BLaER1 (cell line): ENCODE measurements around the gene SQOR.

Experiments
- H3K27ac ChIP-seq: shearing (Covaris generic); formaldehyde crosslinking; 2 replicates; pipeline ENCODE4 v1.8.1; 2022
- H3K27me3 ChIP-seq: shearing (Covaris generic); formaldehyde crosslinking; 2 replicates; pipeline ENCODE4 v1.8.1; 2022
- H3K36me3 ChIP-seq: shearing (Covaris generic); formaldehyde crosslinking; 2 replicates; pipeline ENCODE4 v1.8.1; 2022
- H3K4me1 ChIP-seq: shearing (Covaris generic); formaldehyde crosslinking; 2 replicates; pipeline ENCODE4 v1.8.1; 2022
- H3K4me2 ChIP-seq: shearing (Covaris generic); formaldehyde crosslinking; 2 replicates; pipeline ENCODE4 v1.8.1; 2022
- H3K4me3 ChIP-seq: shearing (Covaris generic); formaldehyde crosslinking; 2 replicates; pipeline ENCODE4 v1.8.1; 2022
- H3K9ac ChIP-seq: shearing (Covaris generic); formaldehyde crosslinking; 2 replicates; pipeline ENCODE4 v1.8.1; 2022
- H3K9me3 ChIP-seq: shearing (Covaris generic); formaldehyde crosslinking; 2 replicates; pipeline ENCODE4 v1.8.1; 2022
- H4K20me1 ChIP-seq: shearing (Covaris generic); formaldehyde crosslinking; 2 replicates; pipeline ENCODE4 v1.8.1; 2022
- Cebpa-rat ChIP-seq: shearing (Covaris generic); IDR thresholded peaks from 2 replicates; pipeline ENCODE4 v1.8.1; 2022

The SQOR gene

DNA sequence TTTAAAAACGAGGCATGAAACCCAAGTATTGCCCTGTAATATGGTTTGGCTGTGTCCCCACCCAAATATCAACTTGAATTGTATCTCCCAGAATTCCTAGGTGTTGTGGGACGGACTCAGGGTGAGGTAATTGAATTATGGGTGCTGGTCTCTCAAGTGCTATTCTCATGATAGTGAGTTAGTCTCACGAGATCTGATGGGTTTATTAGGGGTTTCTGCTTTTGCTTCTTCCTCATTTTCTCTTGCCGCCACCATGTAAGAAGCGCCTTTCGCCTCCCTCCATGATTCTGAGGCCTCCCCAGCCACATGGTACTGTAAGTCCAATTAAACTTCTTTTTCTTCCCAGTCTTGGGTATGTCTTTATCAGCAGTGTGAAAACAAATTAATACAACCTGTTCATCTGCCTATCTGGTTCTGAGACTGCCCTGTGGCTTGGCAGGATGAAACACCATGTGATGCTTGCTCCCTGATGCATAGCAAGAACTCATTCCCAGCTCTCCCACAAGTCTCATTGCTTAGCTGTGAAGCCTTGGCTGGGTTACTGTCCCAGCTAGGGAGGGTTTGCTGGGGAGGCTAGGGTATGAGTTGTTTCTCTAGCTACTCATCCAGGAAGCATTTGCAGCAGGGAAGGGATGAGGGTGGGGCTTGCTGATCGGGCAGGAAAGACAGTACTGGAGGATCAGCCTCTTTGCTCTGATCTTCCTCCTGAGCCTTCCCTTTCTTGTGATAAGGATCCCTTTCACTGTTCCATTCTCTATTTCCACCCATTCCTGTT, 3.7 kb upstream of the SQOR start:
- peak overlapping the region; percentile 1; the same call in 1 of the 2 replicates for H3K4me2 ChIP-seq

DNA sequence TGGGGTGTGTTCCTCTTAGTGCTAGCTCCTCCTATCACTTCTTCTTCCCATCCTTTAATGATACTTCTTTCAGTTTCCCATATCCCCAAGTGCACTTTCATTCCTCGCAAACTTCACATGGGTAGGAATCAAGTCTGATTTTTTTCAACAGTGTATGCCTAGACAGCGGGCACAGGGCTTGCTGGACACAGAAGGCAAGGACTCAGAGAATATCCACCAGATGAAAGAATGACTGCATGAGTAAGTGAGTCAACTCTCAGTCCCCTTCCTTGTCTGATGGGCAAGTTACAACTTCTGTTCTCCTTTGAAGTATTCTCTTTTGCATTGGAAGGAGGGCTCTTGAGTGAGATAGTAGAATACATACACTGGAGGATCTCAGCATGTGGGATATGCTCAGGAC, 3.1 kb upstream of the SQOR start:
- no peaks in the 10 kb centered on the region for H4K20me1 ChIP-seq

More for the DNA sequence above, 3.7 kb upstream of the SQOR start:
- H4K20me1 ChIP-seq, result no peaks in the 10 kb centered on the region
- H3K4me3 ChIP-seq, result no peak overlapping the region
- H3K36me3 ChIP-seq, result no peaks in the 10 kb centered on the region
- H3K9me3 ChIP-seq, result peaks cover 11% of the 10 kb centered on the region
- H3K27me3 ChIP-seq, result peaks cover 17% of the 10 kb centered on the region
- peaks cover 18% of the 10 kb centered on the region for H3K4me1 ChIP-seq
- H3K27ac ChIP-seq, result no peak overlapping the region
- TF ChIP-seq Cebpa-rat, result no peak
- no peak overlapping the region for H3K9ac ChIP-seq

DNA sequence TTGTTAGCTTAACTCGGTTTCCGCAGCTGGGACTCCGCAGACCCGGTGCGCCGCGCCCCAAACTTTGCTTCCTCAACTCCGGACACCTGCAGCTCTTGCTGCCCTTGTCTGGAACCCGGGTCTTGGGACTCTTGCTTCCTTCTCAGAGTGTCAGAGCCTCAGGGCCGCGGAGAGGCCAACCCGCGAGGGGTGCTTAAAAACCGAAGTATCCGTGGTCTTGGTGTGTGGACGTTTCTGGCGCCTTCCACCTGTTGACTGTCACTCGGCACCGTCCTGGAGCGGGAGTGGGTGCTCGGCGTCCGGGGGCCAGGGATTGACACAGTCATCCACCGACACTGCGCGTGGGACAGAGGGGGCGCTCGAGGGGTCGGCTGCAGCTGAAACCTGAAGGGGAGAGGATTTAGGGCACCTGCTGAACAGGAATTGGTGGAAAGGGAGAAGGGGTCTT, 386 bp downstream of the SQOR start:
- Histone ChIP-seq H3K4me1 (peaks cover 29% of the 10 kb centered on the region), H3K9ac (peak overlapping the region; percentile 74), H3K9me3 (no peaks in the 10 kb centered on the region), H3K4me3 (peak overlapping the region; percentile 76), H3K4me2 (peak overlapping the region; percentile 97), H3K27ac (peak overlapping the region; percentile 54), H4K20me1 (no peaks in the 10 kb centered on the region), H3K27me3 (peaks cover 17% of the 10 kb centered on the region), H3K36me3 (no peaks in the 10 kb centered on the region)
- no peak for TF ChIP-seq Cebpa-rat

More for the DNA sequence above, 3.1 kb upstream of the SQOR start:
- no peak for TF ChIP-seq Cebpa-rat
- Histone ChIP-seq H3K36me3 (no peaks in the 10 kb centered on the region), H3K27me3 (peaks cover 17% of the 10 kb centered on the region), H3K9me3 (peaks cover 4% of the 10 kb centered on the region), H3K27ac (no peak overlapping the region), H3K4me3 (no peak overlapping the region), H3K9ac (no peak overlapping the region), H3K4me2 (peak overlapping the region; percentile 1; the same call in 1 of the 2 replicates), H3K4me1 (peaks cover 18% of the 10 kb centered on the region)

DNA sequence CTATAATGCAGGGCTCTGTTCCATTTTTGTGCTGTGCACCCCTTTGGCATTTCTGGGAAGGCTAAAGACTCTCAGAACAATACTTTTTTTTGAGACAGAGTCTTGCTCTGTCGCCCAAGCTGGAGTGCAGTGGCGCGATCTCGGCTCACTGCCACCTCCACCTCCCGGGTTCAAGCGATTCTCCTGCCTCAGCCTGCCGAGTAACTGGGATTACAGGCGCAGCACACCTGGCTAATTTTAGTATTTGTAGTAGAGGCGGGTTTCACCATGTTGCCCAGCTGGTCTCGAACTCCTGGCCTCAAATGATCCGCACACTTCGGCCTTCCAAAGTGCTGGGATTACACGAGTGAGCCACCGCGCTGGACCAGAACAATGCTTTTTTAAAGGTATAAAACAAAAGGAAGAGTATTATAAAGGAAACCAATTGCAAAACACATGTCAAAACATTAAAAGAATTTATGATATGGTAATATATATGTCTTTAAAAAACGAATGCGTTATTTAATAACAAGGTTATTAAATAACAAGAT, 999 bp downstream of the SQOR start:
- Histone ChIP-seq H3K36me3 (no peaks in the 10 kb centered on the region), H3K9me3 (no peaks in the 10 kb centered on the region), H3K9ac (peak overlapping the region; percentile 74; the same call in 1 of the 2 replicates), H4K20me1 (no peaks in the 10 kb centered on the region), H3K27ac (no peak overlapping the region), H3K27me3 (peaks cover 17% of the 10 kb centered on the region), H3K4me1 (peaks cover 29% of the 10 kb centered on the region), H3K4me3 (peak overlapping the region; percentile 76), H3K4me2 (peak overlapping the region; percentile 97)
- no peak for TF ChIP-seq Cebpa-rat

DNA sequence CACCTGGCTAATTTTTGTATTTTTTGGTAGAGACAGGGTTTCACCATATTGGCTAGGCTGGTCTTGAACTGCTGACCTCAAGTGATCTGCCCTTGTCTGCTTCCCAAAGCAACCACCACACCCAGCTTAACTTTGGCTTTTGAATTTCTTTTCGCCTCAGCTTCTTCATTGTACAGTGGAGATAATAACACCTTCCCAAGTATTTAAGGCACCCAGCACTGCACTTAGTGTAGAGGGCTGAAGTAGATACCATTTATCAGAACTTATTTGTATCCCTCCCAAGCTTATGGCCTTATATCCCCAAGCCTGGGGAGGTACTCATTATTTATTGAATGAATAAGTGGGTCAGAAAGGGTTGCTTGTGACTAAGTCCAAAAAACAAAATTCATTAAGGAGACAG, 2.3 kb downstream of the SQOR start:
- Histone ChIP-seq H3K4me2 (peak overlapping the region; percentile 50), H3K27me3 (peaks cover 17% of the 10 kb centered on the region), H3K4me1 (peaks cover 19% of the 10 kb centered on the region), H3K27ac (no peak overlapping the region), H3K9ac (no peak overlapping the region), H4K20me1 (no peaks in the 10 kb centered on the region), H3K36me3 (no peaks in the 10 kb centered on the region), H3K9me3 (no peaks in the 10 kb centered on the region), H3K4me3 (no peak overlapping the region)
- no peak for TF ChIP-seq Cebpa-rat

DNA sequence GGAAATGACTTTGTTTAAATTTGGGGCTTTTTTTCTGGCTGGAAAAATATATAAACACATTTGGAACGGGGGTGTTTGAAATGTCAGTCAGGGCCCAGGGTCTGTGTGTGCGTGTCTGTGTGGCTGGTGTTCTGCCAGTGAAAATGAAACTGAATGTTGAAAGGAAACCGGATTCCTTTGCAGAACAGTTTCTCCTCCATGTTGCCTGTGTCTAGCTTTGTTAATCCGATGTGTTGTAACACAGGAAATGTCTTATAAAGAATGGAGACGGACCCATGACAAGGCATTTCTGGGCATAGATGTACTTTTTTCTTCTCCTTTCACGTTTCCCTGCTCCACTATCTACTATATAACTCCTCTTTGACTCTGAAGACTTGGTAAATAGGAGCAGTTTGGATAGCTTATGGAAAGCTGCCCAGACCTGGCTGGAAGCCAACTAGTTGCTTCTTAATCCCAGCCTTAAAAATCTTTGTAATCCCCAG, 2.8 kb downstream of the SQOR start:
- H3K4me2 ChIP-seq, result peak overlapping the region; percentile 50
- no peaks in the 10 kb centered on the region for H3K9me3 ChIP-seq
- H3K4me1 ChIP-seq, result peaks cover 19% of the 10 kb centered on the region
- TF ChIP-seq Cebpa-rat, result no peak
- no peaks in the 10 kb centered on the region for H4K20me1 ChIP-seq
- no peaks in the 10 kb centered on the region for H3K36me3 ChIP-seq
- H3K27me3 ChIP-seq, result peaks cover 17% of the 10 kb centered on the region
- H3K27ac ChIP-seq, result peak overlapping the region; percentile 40
- no peak overlapping the region for H3K9ac ChIP-seq
- H3K4me3 ChIP-seq, result no peak overlapping the region

DNA sequence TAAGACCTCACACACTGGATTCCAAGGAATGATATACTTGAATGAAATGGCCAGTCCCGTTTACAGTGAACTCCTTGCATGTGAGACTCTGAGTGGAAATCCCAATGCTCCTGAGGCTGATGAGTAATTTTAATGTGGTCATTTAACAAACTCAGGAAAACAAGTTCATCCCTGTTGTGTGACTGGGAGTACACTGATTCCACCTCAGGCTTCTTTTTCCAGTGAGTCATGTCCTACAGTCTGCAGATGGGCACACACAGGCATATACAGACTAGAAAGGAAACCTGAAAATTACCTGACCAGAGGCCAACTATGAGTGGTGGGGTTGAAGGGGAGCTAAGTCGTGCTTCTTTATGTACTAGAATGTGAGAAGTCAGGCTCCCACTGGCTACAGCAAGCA, 5.8 kb downstream of the SQOR start:
- H3K4me1 ChIP-seq, result peaks cover 15% of the 10 kb centered on the region
- no peaks in the 10 kb centered on the region for H4K20me1 ChIP-seq
- no peaks in the 10 kb centered on the region for H3K36me3 ChIP-seq
- H3K9me3 ChIP-seq, result no peaks in the 10 kb centered on the region
- H3K4me3 ChIP-seq, result no peak overlapping the region
- TF ChIP-seq Cebpa-rat, result no peak
- H3K4me2 ChIP-seq, result no peak overlapping the region
- H3K27me3 ChIP-seq, result peaks cover 3% of the 10 kb centered on the region; the same call in 1 of the 2 replicates
- no peak overlapping the region for H3K9ac ChIP-seq
- H3K27ac ChIP-seq, result no peak overlapping the region

DNA sequence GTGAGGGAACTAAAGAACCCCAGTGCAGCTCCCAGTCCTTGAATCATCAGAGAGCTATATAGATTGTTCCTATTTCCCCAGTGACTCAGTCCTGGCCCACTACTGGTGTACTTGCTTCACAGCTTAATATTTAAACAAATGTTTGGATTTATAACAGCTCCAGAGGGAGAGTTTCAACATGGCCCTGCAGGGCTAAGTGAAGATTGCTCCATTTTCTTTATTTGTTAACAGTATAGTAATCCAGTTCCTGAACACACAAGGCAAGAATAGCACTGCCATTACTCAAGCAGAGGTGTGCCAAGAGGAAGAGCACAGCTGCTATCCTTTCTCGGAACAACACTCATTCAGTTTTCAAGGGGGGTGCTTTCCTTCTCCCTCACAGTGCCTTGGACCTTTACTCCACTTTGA, 6.5 kb downstream of the SQOR start:
- Histone ChIP-seq H3K9me3 (no peaks in the 10 kb centered on the region), H3K27ac (no peak overlapping the region), H3K4me3 (no peak overlapping the region), H3K4me2 (no peak overlapping the region), H3K9ac (no peak overlapping the region), H3K36me3 (no peaks in the 10 kb centered on the region), H3K4me1 (peaks cover 11% of the 10 kb centered on the region), H3K27me3 (no peaks in the 10 kb centered on the region), H4K20me1 (no peaks in the 10 kb centered on the region)
- no peak for TF ChIP-seq Cebpa-rat

DNA sequence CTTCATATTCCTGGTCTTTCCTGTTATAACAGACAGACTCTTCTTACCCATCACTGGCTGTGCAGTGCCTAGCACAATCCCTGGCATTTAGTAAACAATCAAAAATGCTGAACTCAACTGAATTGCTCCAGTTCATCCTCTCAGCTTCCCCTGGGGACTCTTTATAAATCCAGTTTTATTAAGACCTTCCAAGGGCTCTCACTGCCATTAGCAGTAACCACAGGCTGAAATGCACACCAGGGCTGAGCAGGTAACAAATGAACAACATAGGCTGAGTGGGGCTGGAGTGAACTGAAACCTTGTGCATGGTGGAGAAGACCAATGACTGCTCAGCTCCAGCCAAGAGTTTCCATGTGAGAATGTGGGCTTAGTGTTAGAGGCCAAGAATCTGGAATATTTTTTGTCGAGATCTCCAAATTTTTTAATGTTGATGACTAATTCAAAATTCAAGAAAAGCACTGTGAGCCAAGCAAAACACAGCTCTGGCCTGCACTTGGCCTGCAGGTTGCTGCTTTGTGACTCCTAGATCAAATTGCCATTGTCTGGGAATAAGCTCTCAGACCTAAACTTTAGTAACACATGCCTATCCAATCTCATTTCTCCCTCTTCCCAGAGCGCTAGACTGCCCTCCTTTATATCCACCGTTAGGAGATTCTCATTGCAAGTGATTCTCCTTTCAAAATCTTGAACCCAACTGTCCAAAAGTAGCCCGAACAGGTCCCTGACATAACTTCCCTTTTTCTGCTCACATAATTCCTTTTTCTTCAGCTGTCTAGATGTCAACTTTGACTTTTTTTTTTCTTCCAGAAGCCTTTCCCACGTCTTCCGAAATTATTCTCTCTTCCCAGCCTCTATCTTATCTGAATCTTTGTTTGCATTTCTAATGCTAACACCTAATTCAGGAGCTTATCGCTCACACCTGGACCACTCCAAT, 7.4 kb downstream of the SQOR start:
- Histone ChIP-seq H3K27me3 (no peaks in the 10 kb centered on the region), H4K20me1 (no peaks in the 10 kb centered on the region), H3K27ac (no peak overlapping the region), H3K36me3 (no peaks in the 10 kb centered on the region), H3K9me3 (no peaks in the 10 kb centered on the region), H3K9ac (no peak overlapping the region), H3K4me3 (no peak overlapping the region), H3K4me1 (peaks cover 9% of the 10 kb centered on the region), H3K4me2 (no peak overlapping the region)
- TF ChIP-seq Cebpa-rat, result no peak
